Sigmoid colon (tissue), 4 donors: ENCODE measurements around the gene OSTN.

Source experiments
- CTCF ChIP-seq, 4 experiments: fragments of 450-650 bp in 3 of 4; fragments of 200-600 bp in 1 of 4; IDR thresholded peaks; one replicate each; pipeline ENCODE4 v1.5.1; 2016 to 2019; ENCODE audit warnings: antibody characterized with exemption in 4 of 4, mild to moderate bottlenecking in 3 of 4, moderate library complexity in 2 of 4
- EP300 ChIP-seq, 4 donors: sonication (generic); formaldehyde crosslinking; IDR thresholded peaks; one replicate each; pipeline ENCODE4 v1.6.1; 2017; ENCODE audit warnings: antibody characterized with exemption in 4 of 4
- POLR2A ChIP-seq, 2 donors: fragments of 450-650 bp; IDR thresholded peaks; one replicate each; pipeline ENCODE4 v1.6.1; 2016; ENCODE audit warnings: antibody characterized with exemption in 2 of 2, mild to moderate bottlenecking in 2 of 2, moderate library complexity in 2 of 2

GRCh38 chr3:191302451-191302850 is 103.4 kb downstream of the OSTN start:
- TF ChIP-seq CTCF (IDR thresholded peaks at IDR 0.05) (no peak), EP300 (IDR thresholded peaks at IDR 0.05) (no peak), POLR2A (IDR thresholded peaks at IDR 0.05) (no peak)
